ENCODE measurements around the gene FAM9C. TPM values are rescaled to one million over a fixed set of nuclear protein-coding genes. Genes with fewer than 3 reads are reported as not detected.
"Not testable (repeated sequence)": the region's sequence is repeated elsewhere in the genome, so short reads cannot be mapped to it uniquely, and the experiment has no call there.

FAM9C gene
- total RNA-seq, 1 experiment from 2014 or later: not detected

GRCh38 chrX:13064599-13065143 is 20.3 kb upstream of the FAM9C start (continued):
- TF ChIP-seq ZBTB33 (IDR thresholded peaks at IDR 0.05; ENCODE audit: extremely low read depth, insufficient replicate concordance, low read length): no peak
- TF ChIP-seq EZH2 (IDR thresholded peaks at IDR 0.05): no peak
- no peak for TF ChIP-seq SP1 (IDR thresholded peaks at IDR 0.05; ENCODE audit: low read depth)
- TF ChIP-seq ELF1 (IDR thresholded peaks at IDR 0.05; ENCODE audit: borderline replicate concordance, low read depth): no peak
- no peak for TF ChIP-seq JUND (IDR thresholded peaks at IDR 0.05)
- TF ChIP-seq EZH2phosphoT487 (IDR thresholded peaks at IDR 0.05; ENCODE audit: borderline replicate concordance): no peak
- TF ChIP-seq YY1 (IDR thresholded peaks at IDR 0.05; ENCODE audit: extremely low read depth, insufficient replicate concordance, low read depth, low read length): no peak
- no peak for TF ChIP-seq RAD21 (IDR thresholded peaks at IDR 0.05; ENCODE audit: low read depth)

GRCh38 chrX:13063124-13063523 is 18.7 kb upstream of the FAM9C start:
- RAD21 ChIA-PET (ENCODE audit: low non-redundant PET in 1 of 2, low total read pairs in 2 of 2, uncharacterized antibody in 2 of 2, unreplicated experiment in 2 of 2): not testable (repeated sequence)

GRCh38 chrX:13062331-13062730 is 17.9 kb upstream of the FAM9C start:
- H3K27me3 ChIP-seq (ENCODE audit: insufficient read depth, low read length); H3K9ac ChIP-seq (ENCODE audit: low read length); H3K4me3 ChIP-seq (replicated peaks in 1 of 2; ENCODE audit: low read depth in 1 of 2, low read length in 2 of 2); H4K20me1 ChIP-seq (ENCODE audit: insufficient read depth); H2AFZ ChIP-seq (ENCODE audit: low read depth, low read length, poor library complexity, severe bottlenecking); intact Hi-C loops (cut with micrococcal nuclease); H3K79me2 ChIP-seq (ENCODE audit: insufficient read depth, low read length); POLR2A ChIA-PET; H3K27ac ChIP-seq (ENCODE audit: low read depth, low read length); ATAC-seq; DNase-seq (ENCODE audit: low read depth, low spot score); H3K9me2 ChIP-seq (ENCODE audit: insufficient read depth); RAD21 ChIA-PET (ENCODE audit: low non-redundant PET in 1 of 2, low total read pairs in 2 of 2, uncharacterized antibody in 2 of 2, unreplicated experiment in 2 of 2); CTCF ChIA-PET; H3K4me2 ChIP-seq (ENCODE audit: low read length); H3K9me3 ChIP-seq (ENCODE audit: control insufficient read depth in 1 of 2, insufficient read depth in 1 of 2, low read depth in 1 of 2, low read length in 2 of 2); BruUV-seq (replicated peaks); H3K36me3 ChIP-seq (ENCODE audit: control insufficient read depth in 1 of 2, insufficient read depth in 2 of 2, low read length in 2 of 2): not testable (repeated sequence)
- peaks cover 0 to 13% of the 10 kb centered on the region in 2 experiments; a peak in 3 of 4 replicates for H3K4me1 ChIP-seq (ENCODE audit: control insufficient read depth in 1 of 2, insufficient read depth in 2 of 2, low read length in 2 of 2)

More at GRCh38 chrX:13063124-13063523, 18.7 kb upstream of the FAM9C start:
- peaks cover 0 to 13% of the 10 kb centered on the region in 2 experiments; a peak in 3 of 4 replicates for H3K4me1 ChIP-seq (ENCODE audit: control insufficient read depth in 1 of 2, insufficient read depth in 2 of 2, low read length in 2 of 2)
- H3K27me3 ChIP-seq (ENCODE audit: insufficient read depth, low read length); H2AFZ ChIP-seq (ENCODE audit: low read depth, low read length, poor library complexity, severe bottlenecking); H3K36me3 ChIP-seq (ENCODE audit: control insufficient read depth in 1 of 2, insufficient read depth in 2 of 2, low read length in 2 of 2); H3K4me3 ChIP-seq (replicated peaks in 1 of 2; ENCODE audit: low read depth in 1 of 2, low read length in 2 of 2); H3K79me2 ChIP-seq (ENCODE audit: insufficient read depth, low read length); ATAC-seq; POLR2A ChIA-PET; H3K9me3 ChIP-seq (ENCODE audit: control insufficient read depth in 1 of 2, insufficient read depth in 1 of 2, low read depth in 1 of 2, low read length in 2 of 2); H3K4me2 ChIP-seq (ENCODE audit: low read length); H4K20me1 ChIP-seq (ENCODE audit: insufficient read depth); DNase-seq (ENCODE audit: low read depth, low spot score); CTCF ChIA-PET; H3K9ac ChIP-seq (ENCODE audit: low read length); H3K9me2 ChIP-seq (ENCODE audit: insufficient read depth); intact Hi-C loops (cut with micrococcal nuclease); H3K27ac ChIP-seq (ENCODE audit: low read depth, low read length); BruUV-seq (replicated peaks): not testable (repeated sequence)

GRCh38 chrX:13061215-13061708 is 16.8 kb upstream of the FAM9C start:
- H3K9ac ChIP-seq (ENCODE audit: low read length); intact Hi-C loops (cut with micrococcal nuclease); H3K36me3 ChIP-seq (ENCODE audit: control insufficient read depth in 1 of 2, insufficient read depth in 2 of 2, low read length in 2 of 2); H3K9me3 ChIP-seq (ENCODE audit: control insufficient read depth in 1 of 2, insufficient read depth in 1 of 2, low read depth in 1 of 2, low read length in 2 of 2); CTCF ChIA-PET; H3K79me2 ChIP-seq (ENCODE audit: insufficient read depth, low read length); ATAC-seq; H3K4me3 ChIP-seq (replicated peaks in 1 of 2; ENCODE audit: low read depth in 1 of 2, low read length in 2 of 2); BruUV-seq (replicated peaks); DNase-seq (ENCODE audit: low read depth, low spot score); RAD21 ChIA-PET (ENCODE audit: low non-redundant PET in 1 of 2, low total read pairs in 2 of 2, uncharacterized antibody in 2 of 2, unreplicated experiment in 2 of 2); H2AFZ ChIP-seq (ENCODE audit: low read depth, low read length, poor library complexity, severe bottlenecking); H3K4me2 ChIP-seq (ENCODE audit: low read length); H4K20me1 ChIP-seq (ENCODE audit: insufficient read depth); H3K27ac ChIP-seq (ENCODE audit: low read depth, low read length); H3K9me2 ChIP-seq (ENCODE audit: insufficient read depth); H3K27me3 ChIP-seq (ENCODE audit: insufficient read depth, low read length); POLR2A ChIA-PET: not testable (repeated sequence)
- H3K4me1 ChIP-seq (ENCODE audit: control insufficient read depth in 1 of 2, insufficient read depth in 2 of 2, low read length in 2 of 2): peaks cover 0 to 13% of the 10 kb centered on the region in 2 experiments; a peak in 3 of 4 replicates
